DLD1 (cell line): ENCODE measurements around the gene CLEC19A.
"Not testable (repeated sequence)": the region's sequence is repeated elsewhere in the genome, so short reads cannot be mapped to it uniquely, and the experiment has no call there.

ENCODE experiments used
- in situ Hi-C: cut with HindIII; loops from 2 replicates; pipeline ENCODE4 v1.10.0; 2017; ENCODE audit warnings: low sequenced_read_pairs

The CLEC19A gene

GRCh38 chr16:19316846-19317245 lies 31.3 kb downstream of the CLEC19A start:
- in situ Hi-C loops: no loop called here

GRCh38 chr16:19321186-19321585 lies 35.7 kb downstream of the CLEC19A start:
- in situ Hi-C loops: not testable (repeated sequence)

- in situ Hi-C loops: no loop called here
These were observed 38.1 kb downstream of the CLEC19A start for GRCh38 chr16:19323596-19323995.

- in situ Hi-C loops: no loop called here
These were observed 42.8 kb downstream of the CLEC19A start for GRCh38 chr16:19328364-19328763.

- in situ Hi-C loops: no loop called here
These were observed 44.4 kb downstream of the CLEC19A start for GRCh38 chr16:19329932-19330331.

GRCh38 chr16:19330841-19331397 lies 45.4 kb downstream of the CLEC19A start:
- in situ Hi-C loops: no loop called here

GRCh38 chr16:19331794-19332193 lies 46.3 kb downstream of the CLEC19A start:
- in situ Hi-C loops: no loop called here

- in situ Hi-C loops: loop anchor here (5.0 kb wide), 1 partner anchor 56 kb away; no protein-coding TSS in a partner anchor
These were observed 52.8 kb downstream of the CLEC19A start for GRCh38 chr16:19338335-19338734.

GRCh38 chr16:19344224-19344801 lies 58.8 kb downstream of the CLEC19A start:
- in situ Hi-C loops: no loop called here

GRCh38 chr16:19344980-19345379 lies 59.4 kb downstream of the CLEC19A start:
- in situ Hi-C loops: no loop called here

- in situ Hi-C loops: no loop called here
These were observed 60.9 kb downstream of the CLEC19A start for GRCh38 chr16:19346335-19346922.

- in situ Hi-C loops: no loop called here
These were observed 62.6 kb downstream of the CLEC19A start for GRCh38 chr16:19348125-19348524.

- in situ Hi-C loops: no loop called here
These were observed 63.2 kb downstream of the CLEC19A start for GRCh38 chr16:19348578-19349315.

- in situ Hi-C loops: no loop called here
These were observed 68.8 kb downstream of the CLEC19A start for GRCh38 chr16:19354371-19354770.

GRCh38 chr16:19356024-19356952 lies 70.8 kb downstream of the CLEC19A start:
- in situ Hi-C loops: no loop called here

GRCh38 chr16:19359556-19359955 lies 74.0 kb downstream of the CLEC19A start:
- in situ Hi-C loops: no loop called here
